Neural progenitor cell (in vitro differentiated cells): Measurements from ENCODE around the gene TCTN1. TPM values are rescaled to one million over a fixed set of nuclear protein-coding genes. Genes with fewer than 3 reads are reported as not detected.
A peak's percentile ranks its signal among the peaks of the same experiment; 100 is the strongest.
"Not testable (repeated sequence)": the region's sequence is repeated elsewhere in the genome, so short reads cannot be mapped to it uniquely, and the experiment has no call there.

ENCODE experiments used
- DNase-seq: peaks from one replicate; pipeline ENCODE4 v3.0.0-alpha.2; 2016; ENCODE audit warnings: low spot score
- H2AFZ ChIP-seq: fragments of 200-600 bp; sonication (generic); replicated peaks from 2 replicates; pipeline ENCODE4 v1.6.1; 2016; ENCODE audit warnings: antibody characterized with exemption
- H3F3A ChIP-seq: fragments of 200-600 bp; sonication (generic); 2 replicates; pipeline ENCODE4 v1.6.1; 2016; ENCODE audit warnings: antibody characterized with exemption, low read depth
- H3K27ac ChIP-seq: fragments of 200-600 bp; sonication (generic); 2 replicates; pipeline ENCODE4 v1.5.1; 2016; ENCODE audit warnings: mild to moderate bottlenecking
- H3K27me3 ChIP-seq: fragments of 200-600 bp; sonication (generic); 2 replicates; pipeline ENCODE4 v1.6.1; 2016; ENCODE audit warnings: mild to moderate bottlenecking, moderate library complexity
- H3K36me3 ChIP-seq: fragments of 200-600 bp; sonication (generic); 2 replicates; pipeline ENCODE4 v1.5.1; 2016
- H3K4me1 ChIP-seq: fragments of 200-600 bp; sonication (generic); 2 replicates; pipeline ENCODE4 v1.6.1; 2016; ENCODE audit warnings: mixed run types
- H3K4me2 ChIP-seq: fragments of 200-600 bp; sonication (generic); 2 replicates; pipeline ENCODE4 v1.6.1; 2016
- H3K4me3 ChIP-seq: fragments of 200-600 bp; sonication (generic); 2 replicates; pipeline ENCODE4 v1.5.1; 2016
- H3K79me2 ChIP-seq: fragments of 200-600 bp; sonication (generic); 2 replicates; pipeline ENCODE4 v1.6.1; 2016; ENCODE audit warnings: low read depth
- H3K9ac ChIP-seq: fragments of 200-600 bp; sonication (generic); 2 replicates; pipeline ENCODE4 v1.6.1; 2016
- H3K9me3 ChIP-seq: fragments of 200-600 bp; sonication (generic); 2 replicates; pipeline ENCODE4 v1.5.1; 2016; ENCODE audit warnings: low read depth
- H4K20me1 ChIP-seq: fragments of 200-600 bp; sonication (generic); 2 replicates; pipeline ENCODE4 v1.6.1; 2016; ENCODE audit warnings: low read depth
- H3K27ac Mint-ChIP-seq: 3 replicates; pipeline ENCODE4 v1.8.0; 2021; ENCODE audit warnings: mixed read lengths
- H3K27me3 Mint-ChIP-seq: 2 replicates; pipeline ENCODE4 v1.8.0; 2022; ENCODE audit warnings: low read depth, mild to moderate bottlenecking, inconsistent platforms, moderate library complexity, mixed read lengths; ENCODE audit not compliant: insufficient read depth
- H3K36me3 Mint-ChIP-seq: 3 replicates; pipeline ENCODE4 v1.8.0; 2021; ENCODE audit warnings: mixed read lengths
- H3K4me1 Mint-ChIP-seq: 3 replicates; pipeline ENCODE4 v1.8.0; 2021; ENCODE audit warnings: mixed read lengths
- H3K4me3 Mint-ChIP-seq: 3 replicates; pipeline ENCODE4 v1.8.0; 2021; ENCODE audit warnings: mild to moderate bottlenecking, moderate library complexity, mixed read lengths
- H3K9me3 Mint-ChIP-seq: 3 replicates; pipeline ENCODE4 v1.8.0; 2020; ENCODE audit warnings: mixed read lengths
- CTCF ChIP-seq: fragments of 200-600 bp; sonication (generic); IDR thresholded peaks from 2 replicates; pipeline ENCODE4 v1.5.1; 2017; ENCODE audit warnings: antibody characterized with exemption, mild to moderate bottlenecking
- EZH2 ChIP-seq: fragments of 200-600 bp; sonication (generic); IDR thresholded peaks from 2 replicates; pipeline ENCODE4 v1.6.1; 2017; ENCODE audit warnings: antibody characterized with exemption, mild to moderate bottlenecking, moderate library complexity
- EZH2phosphoT487 ChIP-seq: fragments of 200-600 bp; sonication (generic); IDR thresholded peaks from 2 replicates; pipeline ENCODE4 v1.6.1; 2017; ENCODE audit warnings: antibody characterized with exemption
- total RNA-seq: library from RNA; depleted of rRNA; stranded (reverse); fragments of >200 nt; gene quantifications from 2 replicates; pipeline ENCODE4 v1.2.3, GENCODE V29; 2015; ENCODE audit warnings: low replicate concordance

Gene TCTN1
- total RNA-seq, 1 donor from 2014 or later: 42.7 TPM

DNA sequence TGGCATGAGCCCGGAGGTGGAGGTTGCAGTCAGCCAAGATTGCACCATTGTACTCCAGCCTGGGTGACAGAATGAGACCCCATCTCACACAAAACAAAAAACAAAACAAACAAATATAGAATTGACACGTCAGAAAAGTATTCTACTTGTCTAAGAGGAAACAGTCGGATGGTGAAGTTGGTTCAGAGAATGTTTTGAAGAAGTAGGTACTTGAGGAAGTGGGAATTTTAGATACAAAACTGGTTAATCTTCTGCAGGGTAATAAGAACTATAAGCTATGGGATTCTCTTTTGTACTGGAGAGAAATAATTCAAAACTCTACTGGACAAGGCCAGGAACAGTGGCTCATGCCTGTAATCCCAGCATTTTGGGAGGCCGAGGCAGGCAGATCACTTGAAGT, 14.6 kb upstream of the TCTN1 start:
- H3K79me2 ChIP-seq: no peaks in the 10 kb centered on the region
- Mint-ChIP-seq H3K27me3 (no peaks in the 10 kb centered on the region), H3K36me3 (no peaks in the 10 kb centered on the region), H3K4me1 (no peaks in the 10 kb centered on the region), H3K4me3 (no peak overlapping the region), H3K27ac (no peak overlapping the region), H3K9me3 (no peaks in the 10 kb centered on the region)
- no peaks in the 10 kb centered on the region for H3K4me1 ChIP-seq
- no peak for DNase-seq
- H3K27me3 ChIP-seq: no peaks in the 10 kb centered on the region
- peak overlapping the region; percentile 17 for H2AFZ ChIP-seq
- H3K36me3 ChIP-seq: no peaks in the 10 kb centered on the region
- H4K20me1 ChIP-seq: no peaks in the 10 kb centered on the region
- no peak overlapping the region for H3K4me3 ChIP-seq
- no peaks in the 10 kb centered on the region for H3F3A ChIP-seq
- H3K9me3 ChIP-seq: no peaks in the 10 kb centered on the region
- no peak overlapping the region for H3K27ac ChIP-seq
- H3K9ac ChIP-seq: no peak overlapping the region
- H3K4me2 ChIP-seq: no peak overlapping the region
- TF ChIP-seq EZH2: no peak
- TF ChIP-seq CTCF: no peak
- TF ChIP-seq EZH2phosphoT487: no peak

DNA sequence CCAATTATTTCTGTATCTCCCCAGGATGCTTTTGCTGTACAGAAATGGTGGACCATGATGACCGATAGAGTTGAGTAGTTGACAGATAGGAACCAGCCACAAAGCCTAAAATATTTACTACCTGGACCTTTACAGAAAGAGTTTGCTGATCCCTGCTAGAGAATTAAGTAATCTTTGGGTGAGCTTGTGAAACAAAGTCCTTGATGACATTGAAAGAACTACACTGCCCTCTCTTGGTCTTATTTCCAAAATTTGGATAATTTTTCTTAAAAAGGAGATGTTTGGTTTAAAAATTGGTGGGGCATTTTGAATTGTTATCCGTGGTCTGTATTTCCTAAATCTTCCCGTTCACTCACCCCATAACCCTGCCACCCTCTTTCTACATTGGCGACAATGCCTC, 13.7 kb upstream of the TCTN1 start:
- Histone ChIP-seq H2AFZ (no peak overlapping the region), H3K9me3 (no peaks in the 10 kb centered on the region), H3K27me3 (no peaks in the 10 kb centered on the region), H3F3A (no peaks in the 10 kb centered on the region), H4K20me1 (no peaks in the 10 kb centered on the region), H3K4me3 (no peak overlapping the region), H3K4me1 (no peaks in the 10 kb centered on the region), H3K79me2 (no peaks in the 10 kb centered on the region), H3K27ac (no peak overlapping the region), H3K36me3 (no peaks in the 10 kb centered on the region), H3K4me2 (no peak overlapping the region), H3K9ac (no peak overlapping the region)
- Mint-ChIP-seq H3K4me3 (no peak overlapping the region), H3K27ac (no peak overlapping the region), H3K36me3 (no peaks in the 10 kb centered on the region), H3K9me3 (no peaks in the 10 kb centered on the region), H3K27me3 (peaks cover 2% of the 10 kb centered on the region), H3K4me1 (no peaks in the 10 kb centered on the region)
- no peak for DNase-seq
- TF ChIP-seq EZH2phosphoT487 (no peak), CTCF (peak; percentile 38)

DNA sequence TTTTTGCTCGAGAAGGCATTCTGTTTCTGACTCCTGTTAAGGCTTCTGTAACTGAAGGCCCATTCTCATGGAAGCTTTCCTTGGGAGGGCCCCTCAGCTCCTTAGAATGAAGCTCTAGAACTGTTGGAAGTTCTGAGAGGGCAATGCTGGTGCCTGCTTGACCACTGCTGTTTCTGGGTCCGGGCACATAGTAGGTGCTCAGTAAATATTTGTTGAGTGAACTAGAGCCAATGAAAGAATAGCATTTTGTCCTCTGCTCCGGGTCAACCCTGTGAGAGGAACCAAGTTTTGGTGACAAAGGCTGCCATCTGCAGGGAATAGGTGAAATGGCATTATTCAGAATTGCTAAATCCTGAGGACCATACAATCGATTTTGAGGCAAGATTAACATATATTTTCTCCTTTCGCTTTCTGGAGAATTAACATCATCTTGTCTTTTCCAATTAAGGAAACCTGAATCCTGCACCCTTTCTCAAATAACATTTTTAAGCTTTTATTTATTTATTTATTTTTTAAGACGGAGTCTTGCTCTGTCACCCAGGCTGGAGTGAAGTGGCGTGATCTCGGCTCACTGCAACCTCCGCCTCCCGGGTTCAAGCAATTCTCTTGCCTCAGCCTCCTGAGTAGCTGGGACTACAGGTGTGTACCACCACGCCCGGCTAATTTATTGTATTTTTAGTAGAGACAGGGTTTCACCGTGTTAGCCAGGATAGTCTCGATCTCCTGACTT, 11.7 kb upstream of the TCTN1 start:
- not testable (repeated sequence) for H3K36me3 ChIP-seq, H3K27me3 ChIP-seq, H3K27me3 Mint-ChIP-seq, H3K4me2 ChIP-seq, H3K4me1 ChIP-seq, H4K20me1 ChIP-seq, H3K9me3 ChIP-seq, H3F3A ChIP-seq, H2AFZ ChIP-seq, H3K4me1 Mint-ChIP-seq, H3K79me2 ChIP-seq, H3K9ac ChIP-seq, H3K4me3 ChIP-seq, H3K27ac ChIP-seq, H3K9me3 Mint-ChIP-seq, H3K4me3 Mint-ChIP-seq, H3K27ac Mint-ChIP-seq, H3K36me3 Mint-ChIP-seq
- TF ChIP-seq CTCF: peak; percentile 76
- peak; percentile 79 for DNase-seq
